Iris pigment epithelial cell (primary cell): ENCODE data around the gene IRGQ.
A peak's percentile ranks its signal among the peaks of the same experiment; 100 is the strongest.
"Not testable (repeated sequence)": the region's sequence is repeated elsewhere in the genome, so short reads cannot be mapped to it uniquely, and the experiment has no call there.

Source experiments
- DNase-seq: peaks from one replicate; pipeline ENCODE4 v3.0.0-alpha.2; 2011; ENCODE audit warnings: low read depth

Gene IRGQ

DNA sequence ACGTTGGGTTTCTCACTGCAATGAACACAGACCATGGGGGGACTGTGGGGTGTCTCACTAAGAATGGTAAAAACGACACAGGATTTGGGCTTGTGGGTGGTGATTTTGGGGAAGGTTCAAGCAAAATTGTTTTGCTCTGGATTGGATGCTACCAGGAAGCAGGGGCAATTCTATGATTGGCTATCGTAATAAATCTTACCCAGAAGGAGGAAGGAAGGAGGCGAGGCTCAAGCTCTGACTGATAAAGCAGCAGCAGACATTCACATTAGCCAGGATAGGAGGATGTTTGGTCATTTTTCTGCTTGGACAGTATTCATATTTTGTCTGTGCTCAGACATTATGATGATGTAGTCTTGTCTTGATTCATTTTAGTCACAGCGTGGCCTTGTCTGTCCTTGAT, 1.9 kb upstream of the IRGQ start:
- no peak for DNase-seq

DNA sequence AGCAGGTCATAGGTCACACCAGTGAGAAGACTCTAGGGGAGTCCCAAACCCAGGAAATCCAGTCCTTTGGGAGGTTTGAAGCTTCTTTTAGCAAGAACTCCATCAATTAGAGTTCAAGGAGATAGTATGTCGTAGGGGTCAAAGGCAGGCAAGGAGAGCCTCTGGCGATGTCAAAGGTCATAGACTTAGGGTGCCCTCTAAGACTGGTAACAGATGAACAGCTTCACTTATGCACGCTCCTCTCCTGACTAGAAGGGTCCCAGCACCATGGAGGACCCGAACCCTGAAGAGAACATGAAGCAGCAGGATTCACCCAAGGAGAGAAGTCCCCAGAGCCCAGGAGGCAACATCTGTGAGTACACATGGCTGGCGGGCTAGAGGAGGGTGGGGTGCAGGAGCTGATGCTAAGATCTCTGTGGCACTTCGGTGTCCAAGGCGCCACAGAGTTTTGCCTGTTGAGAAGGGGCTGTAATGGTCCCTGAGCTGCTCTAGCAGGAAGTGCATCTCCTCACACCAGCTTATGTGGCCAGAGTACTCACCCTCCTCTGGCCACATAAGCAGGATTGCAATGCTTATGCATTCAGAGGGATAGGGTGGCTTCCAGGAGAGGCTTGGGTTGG, 1.0 kb upstream of the IRGQ start:
- DNase-seq = peak; percentile 19

- no peak for DNase-seq
Observed at GRCh38 chr19:43595605-43595998, 332 bp downstream of the IRGQ start.

DNA sequence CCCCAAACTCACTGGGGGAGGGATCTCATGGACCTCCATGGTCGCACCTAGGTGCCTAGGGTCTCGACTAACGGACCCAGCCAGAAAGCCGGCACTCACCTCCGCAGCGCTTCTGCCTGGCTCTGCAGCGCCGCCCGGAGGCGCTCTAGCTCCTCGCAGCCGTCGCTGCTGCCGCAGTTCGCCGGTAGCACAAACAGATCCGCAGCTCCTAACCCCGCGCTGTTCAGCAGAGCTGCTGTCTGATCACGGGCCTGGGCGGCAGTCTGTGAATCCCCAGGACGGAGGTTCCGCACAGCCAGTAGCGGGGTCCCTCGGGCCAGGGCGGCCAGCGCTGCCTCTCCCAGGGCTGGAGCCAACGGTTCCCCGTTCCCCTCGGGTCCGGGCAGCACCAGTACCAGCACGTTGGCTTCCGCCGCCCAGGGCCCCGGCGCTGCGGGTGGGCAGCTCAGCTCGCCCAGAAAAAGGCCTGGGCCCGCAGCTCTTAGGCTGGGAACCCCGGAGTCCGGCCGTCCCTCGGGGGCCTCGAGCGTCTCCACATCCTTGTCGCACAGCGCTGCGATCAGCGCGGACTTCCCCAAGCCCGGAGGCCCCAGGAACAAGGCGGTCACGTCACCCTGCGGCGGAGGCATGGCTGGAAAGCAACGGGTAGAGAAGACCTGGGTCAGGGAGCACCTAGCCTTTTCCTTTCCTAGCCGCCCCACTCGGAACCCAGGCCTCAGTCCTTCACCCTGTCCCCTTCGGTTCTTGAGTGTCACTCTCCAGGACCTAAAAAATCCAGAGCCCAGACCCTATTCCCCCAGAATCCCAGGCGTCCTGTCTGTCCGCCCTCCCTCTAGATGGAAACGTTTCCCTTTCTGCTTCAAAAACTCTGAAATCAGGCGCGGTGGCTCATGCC, 977 bp downstream of the IRGQ start:
- DNase-seq = peak; percentile 77

DNA sequence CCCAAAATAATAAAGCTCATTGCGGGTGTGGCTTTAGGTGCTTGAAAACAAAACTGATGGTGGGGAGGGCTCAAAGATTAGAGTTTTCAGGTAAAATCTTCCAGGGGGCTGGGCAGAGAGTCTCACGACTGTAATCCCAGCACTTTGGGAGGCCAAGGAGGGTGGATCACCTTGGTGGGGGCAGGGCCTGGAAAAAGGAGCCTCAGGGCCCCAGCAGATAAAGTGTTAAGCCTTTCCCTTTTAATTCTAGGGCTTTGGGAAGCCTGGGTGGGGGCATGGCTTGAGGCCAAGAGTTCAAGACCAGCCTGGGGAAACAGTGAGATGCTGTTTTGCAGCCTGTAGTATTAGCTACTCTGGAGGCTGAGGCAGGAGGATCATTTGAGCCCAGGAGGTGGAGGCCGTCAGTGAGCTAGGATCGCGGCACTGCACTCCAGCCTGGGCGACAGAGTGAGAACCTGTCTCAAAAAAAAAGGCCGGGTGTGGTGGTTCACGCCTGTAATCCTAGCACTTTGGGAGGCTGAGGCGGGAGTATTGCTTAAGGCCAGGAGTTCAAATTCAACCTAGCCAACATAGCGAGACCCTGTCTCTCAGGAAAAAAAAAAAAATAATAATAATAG, 1.7 kb downstream of the IRGQ start:
- DNase-seq = no peak

- no peak for DNase-seq
Observed at GRCh38 chr19:43592800-43593350, 3.1 kb downstream of the IRGQ start.

DNA sequence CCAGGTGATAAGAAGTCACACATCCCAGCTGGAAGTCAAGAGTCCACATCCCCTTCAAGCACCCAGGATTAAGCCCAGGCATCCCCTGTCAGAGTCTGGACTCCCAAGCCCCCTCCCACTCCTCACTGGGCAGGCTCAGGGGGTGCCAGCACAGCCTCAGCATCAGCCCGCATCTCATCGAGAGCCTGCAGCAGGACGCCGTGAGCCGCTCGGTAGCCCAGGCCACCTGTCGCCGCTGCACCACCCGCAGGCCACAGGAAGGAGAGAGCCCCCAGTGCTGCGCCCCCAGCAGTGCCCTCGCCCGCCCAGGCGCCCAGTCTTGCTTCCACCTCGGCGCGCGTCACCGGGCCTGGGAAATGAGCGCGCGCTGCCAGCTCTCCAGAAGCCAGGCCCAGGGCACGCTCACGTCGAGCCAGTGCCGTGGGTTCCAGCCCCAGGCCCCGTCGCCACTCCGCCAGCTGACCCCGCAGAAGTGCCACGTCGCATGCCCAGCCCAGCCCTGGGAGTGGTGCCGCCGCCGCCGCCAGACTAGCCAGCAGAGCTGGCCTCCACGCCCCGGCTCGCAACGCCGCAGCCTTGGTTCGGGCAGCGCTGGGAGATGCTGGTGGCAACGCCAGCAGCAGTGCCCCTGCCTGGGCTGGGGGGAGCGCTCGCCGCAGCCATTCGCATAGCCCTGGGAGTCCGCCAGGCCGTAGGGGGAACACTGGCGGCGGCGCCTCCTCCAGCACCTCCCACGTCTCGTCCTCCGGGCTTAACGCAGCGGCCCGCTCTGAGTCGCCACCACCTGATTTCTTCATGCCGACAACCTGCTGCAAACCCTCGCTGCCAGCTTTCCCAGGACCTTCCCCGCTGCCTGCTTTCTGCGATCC, 3.8 kb downstream of the IRGQ start:
- DNase-seq = no peak

DNA sequence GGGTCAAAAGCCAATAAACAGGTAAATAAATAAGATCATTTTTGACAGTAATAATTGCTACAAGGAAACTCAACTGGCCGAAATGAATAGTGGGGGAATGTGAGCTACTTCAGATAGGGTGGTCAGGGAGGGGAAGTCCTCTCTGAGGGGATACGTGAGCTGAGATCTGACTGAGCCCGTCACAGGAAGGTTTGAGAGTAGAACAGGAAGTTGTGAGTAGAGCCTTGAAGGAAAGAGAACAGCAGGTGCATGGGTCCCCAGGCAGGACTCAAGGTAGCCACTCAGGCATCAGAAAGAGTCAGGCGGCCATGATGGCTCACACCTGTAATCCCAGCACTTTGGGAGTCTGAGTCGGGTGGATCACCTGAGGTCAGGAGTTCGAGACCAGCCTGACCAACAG, 6.3 kb downstream of the IRGQ start:
- DNase-seq = no peak

GRCh38 chr19:43589277-43589676, 6.7 kb downstream of the IRGQ start:
- DNase-seq = no peak

GRCh38 chr19:43587029-43587428, 8.9 kb downstream of the IRGQ start:
- DNase-seq = not testable (repeated sequence)

- no peak for DNase-seq
Observed at GRCh38 chr19:43586346-43586745, 9.6 kb downstream of the IRGQ start.

- no peak for DNase-seq
Observed at GRCh38 chr19:43584484-43584883, 11.4 kb downstream of the IRGQ start.

- DNase-seq = no peak
Observed at GRCh38 chr19:43582495-43582894, 13.4 kb downstream of the IRGQ start.

DNA sequence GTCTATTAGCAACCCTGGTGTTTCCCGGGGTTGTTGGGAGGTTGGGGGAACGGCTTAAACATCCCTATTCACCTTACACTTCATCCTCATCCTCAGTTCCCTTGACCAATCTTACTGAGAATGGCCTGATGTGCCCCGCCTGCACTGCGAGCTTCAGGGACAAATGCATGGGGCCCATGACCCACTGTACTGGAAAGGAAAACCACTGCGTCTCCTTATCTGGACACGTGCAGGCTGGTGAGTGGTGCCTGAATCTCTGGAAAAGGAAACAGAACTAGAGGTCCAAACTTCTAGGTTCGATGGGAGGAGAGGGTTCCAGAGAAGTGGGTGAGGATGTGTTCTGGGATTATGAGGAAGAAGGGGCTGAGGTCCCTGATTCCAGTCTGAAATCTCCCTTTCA, 14.5 kb downstream of the IRGQ start:
- DNase-seq = no peak

DNA sequence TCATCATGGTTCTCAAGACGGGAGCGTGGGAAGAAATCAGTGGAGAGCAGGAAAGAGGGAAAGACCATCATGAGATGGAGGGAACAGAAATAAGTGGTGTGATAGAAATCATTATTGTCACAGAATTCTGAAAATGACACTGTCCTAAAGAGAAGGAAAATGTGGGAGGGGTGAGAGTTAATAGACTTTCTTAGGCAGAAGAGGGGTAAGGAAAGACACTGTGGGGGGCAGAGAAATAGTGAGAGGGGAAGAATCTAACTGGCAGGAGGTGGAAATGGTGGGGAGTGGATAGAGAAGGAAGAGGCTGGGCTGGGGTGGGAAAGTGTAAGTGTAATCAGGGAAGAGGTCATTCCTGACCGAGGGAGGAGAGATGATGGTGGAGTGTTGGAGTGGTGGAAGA, 17.1 kb downstream of the IRGQ start:
- DNase-seq = no peak

DNA sequence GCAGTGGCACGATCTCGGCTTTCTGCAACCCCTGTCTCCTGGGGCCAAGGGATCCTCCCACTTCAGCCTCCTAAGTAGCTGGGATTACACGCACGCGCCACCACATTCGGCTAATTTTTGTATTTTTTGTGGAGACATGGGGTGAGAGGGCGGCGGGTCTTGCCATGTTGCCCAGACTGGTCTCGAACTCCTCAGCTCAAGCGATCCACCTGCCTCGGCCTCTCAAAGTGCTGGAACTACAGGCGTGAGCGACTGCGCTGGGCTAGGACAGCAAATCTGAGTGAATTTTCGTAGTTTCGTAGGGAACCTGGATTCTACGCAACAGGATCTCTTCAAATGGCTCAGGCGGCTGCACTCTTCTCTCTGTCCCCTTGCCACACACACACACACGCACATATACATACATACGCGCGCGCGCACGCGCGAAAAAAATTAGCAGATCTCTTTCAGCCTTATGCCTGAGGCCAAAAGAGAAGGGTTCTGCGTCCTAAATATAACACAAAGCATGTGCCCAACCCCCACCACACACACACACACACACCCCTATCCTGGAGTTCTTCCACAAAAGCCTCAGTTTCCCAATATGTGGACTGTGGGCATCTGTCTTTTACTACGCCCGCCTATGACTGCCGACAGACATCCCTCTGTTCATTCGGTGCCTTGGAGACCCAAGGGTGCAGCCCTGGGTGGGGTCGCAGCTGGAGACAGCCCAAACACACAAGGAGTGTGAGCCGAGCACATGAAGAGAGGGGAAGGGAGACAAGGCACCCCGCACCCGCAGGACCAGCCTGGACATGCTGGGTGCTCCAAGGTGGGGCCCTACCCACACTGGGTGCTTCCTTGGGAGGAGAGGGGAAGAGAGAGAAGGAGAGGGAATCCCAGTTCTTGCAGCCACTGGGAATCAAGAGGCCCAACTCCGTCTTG, 19.7 kb downstream of the IRGQ start:
- DNase-seq = no peak

- DNase-seq = peak; percentile 99
Observed at GRCh38 chr19:43575156-43575950, 20.6 kb downstream of the IRGQ start, which contains the start of the genes PINLYP and XRCC1. TSS of gene PINLYP (plus strand) at chr19:43575801. CDS start at chr19:43577192, 1,391 bp downstream. TSS of gene XRCC1 (minus strand) at chr19:43575527. CDS start at chr19:43575458, 69 bp downstream.

DNA sequence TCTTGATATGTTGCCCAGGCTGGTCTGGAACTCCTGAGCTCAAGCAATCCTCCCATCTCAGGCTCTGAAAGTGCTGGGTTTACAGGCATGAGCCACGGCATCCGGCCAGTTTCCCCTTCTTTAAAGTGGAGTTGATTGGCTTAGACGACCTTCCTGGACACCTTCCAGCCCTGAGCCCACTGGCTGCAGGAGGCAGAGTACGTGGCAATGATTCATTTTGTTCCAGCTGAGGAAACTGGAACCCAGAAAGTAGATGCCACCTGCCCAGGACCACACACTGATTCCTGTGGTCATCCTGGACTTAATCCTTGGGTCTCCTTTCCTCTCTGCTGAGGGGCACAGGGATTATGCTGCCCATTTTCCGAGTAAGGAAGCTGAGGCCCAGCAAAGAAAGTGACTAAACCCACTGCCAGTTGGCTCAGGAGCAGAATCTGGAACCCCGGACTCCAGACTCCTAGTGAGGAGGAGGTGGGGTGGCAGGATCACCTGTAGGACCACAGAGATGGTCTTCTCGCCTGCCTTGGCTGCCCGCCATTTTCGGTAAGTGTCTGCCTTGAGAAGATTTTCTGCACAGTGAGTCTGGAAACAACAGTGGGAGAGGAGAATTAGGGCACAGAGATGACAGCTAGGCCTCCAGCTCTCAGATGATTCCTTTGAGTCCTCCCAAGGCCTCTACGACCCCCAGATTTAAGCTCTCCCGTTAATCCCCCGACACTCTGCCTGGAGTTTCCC, 21.3 kb downstream of the IRGQ start:
- DNase-seq = peak; percentile 76

DNA sequence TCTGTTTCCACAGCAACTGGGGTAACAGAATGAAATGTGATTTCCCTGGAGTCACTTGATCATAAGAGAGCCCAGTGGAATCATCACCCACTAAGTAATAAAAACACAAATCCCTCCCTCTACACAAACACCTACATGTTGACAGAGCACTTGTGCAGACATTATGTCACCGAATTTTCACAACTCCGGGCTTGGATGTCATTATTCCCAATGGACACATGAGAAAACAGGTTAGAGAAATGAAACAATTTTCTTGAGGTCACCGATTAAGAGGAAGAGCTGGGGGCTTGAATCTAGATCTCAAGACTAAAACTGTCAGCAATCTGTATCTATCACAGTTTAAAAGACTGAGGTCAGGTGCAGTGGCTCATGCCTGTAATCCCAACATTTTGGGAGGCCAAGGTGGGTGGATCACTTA, 23.8 kb downstream of the IRGQ start:
- DNase-seq = no peak
